WTC11 (cell line): ENCODE measurements around the gene EMC6. TPM values are rescaled to one million over a fixed set of nuclear protein-coding genes. Genes with fewer than 3 reads are reported as not detected.

Experiments
- ATAC-seq: fragments of 200-7000 bp; cut with Tn5 transposase; 2 replicates; pipeline ENCODE4 v1.10.0; 2021; ENCODE audit warnings: mild to moderate bottlenecking, moderate library complexity
- CTCF ChIA-PET: fragments of 300-600 bp; sonication (Branson Sonifier 250); formaldehyde crosslinking; loops from one replicate; lab custom pipeline; 2021; ENCODE audit warnings: antibody characterized with exemption; lab: Charles Lee
- POLR2A ChIA-PET: fragments of 350-600 bp; sonication (Branson Sonifier 250); formaldehyde crosslinking; loops from one replicate; lab custom pipeline; 2021; ENCODE audit warnings: antibody characterized with exemption; lab: Charles Lee
- DNase-seq: peaks from one replicate; pipeline ENCODE4 v3.0.0; 2021; ENCODE audit warnings: low spot score
- H3K27ac Mint-ChIP-seq: 2 replicates; pipeline ENCODE4 v1.8.0; 2021; ENCODE audit warnings: mixed read lengths
- H3K27me3 Mint-ChIP-seq: 2 replicates; pipeline ENCODE4 v1.8.0; 2021; ENCODE audit warnings: low read depth, mild to moderate bottlenecking, moderate library complexity, mixed read lengths
- H3K36me3 Mint-ChIP-seq: 2 replicates; pipeline ENCODE4 v1.8.0; 2021; ENCODE audit warnings: mixed read lengths
- H3K4me1 Mint-ChIP-seq: 2 replicates; pipeline ENCODE4 v1.8.0; 2022; ENCODE audit warnings: mixed read lengths
- H3K4me3 Mint-ChIP-seq: 2 replicates; pipeline ENCODE4 v1.8.0; 2021; ENCODE audit warnings: mild to moderate bottlenecking, moderate library complexity, mixed read lengths
- H3K9me3 Mint-ChIP-seq: 2 replicates; pipeline ENCODE4 v1.8.0; 2021; ENCODE audit warnings: mixed read lengths
- ARID4B ChIP-seq: sonication (generic); formaldehyde crosslinking; IDR thresholded peaks from 2 replicates; pipeline ENCODE4 v1.8.0; 2023; ENCODE audit warnings: missing genetic modification reagents, mild to moderate bottlenecking, borderline replicate concordance
- CDX4 ChIP-seq: fragments of 250-450 bp; sonication (Bioruptor Pico); IDR thresholded peaks from 2 replicates; pipeline ENCODE4 v1.9.0; 2021; ENCODE audit warnings: moderate library complexity, mild to moderate bottlenecking, inconsistent platforms, borderline replicate concordance
- CREM ChIP-seq: sonication (generic); formaldehyde crosslinking; IDR thresholded peaks from 2 replicates; pipeline ENCODE4 v1.8.1; 2022; ENCODE audit warnings: mild to moderate bottlenecking, missing genetic modification reagents, moderate library complexity
- E2F4 ChIP-seq: sonication (generic); formaldehyde crosslinking; IDR thresholded peaks from 2 replicates; pipeline ENCODE4 v1.8.1; 2022; ENCODE audit warnings: low read depth, mild to moderate bottlenecking, moderate library complexity, missing genetic modification reagents, borderline replicate concordance
- ELF4 ChIP-seq: sonication (generic); formaldehyde crosslinking; IDR thresholded peaks from 2 replicates; pipeline ENCODE4 v1.8.1; 2022; ENCODE audit warnings: low read depth, mild to moderate bottlenecking, moderate library complexity, missing genetic modification reagents
- EMX1 ChIP-seq: fragments of 250-450 bp; sonication (Bioruptor Pico); IDR thresholded peaks from 2 replicates; pipeline ENCODE4 v1.8.0; 2021; ENCODE audit warnings: mild to moderate bottlenecking
- ESRRA ChIP-seq: sonication (generic); formaldehyde crosslinking; IDR thresholded peaks from 2 replicates; pipeline ENCODE4 v1.8.1; 2022; ENCODE audit warnings: mild to moderate bottlenecking, missing genetic modification reagents, borderline replicate concordance
- JUN ChIP-seq: sonication (generic); formaldehyde crosslinking; IDR thresholded peaks from 2 replicates; pipeline ENCODE4 v1.8.0; 2023; ENCODE audit warnings: mild to moderate bottlenecking, missing genetic modification reagents
- MXD4 ChIP-seq: fragments of 250-450 bp; sonication (Bioruptor Pico); IDR thresholded peaks from 2 replicates; pipeline ENCODE4 v1.8.0; 2021; ENCODE audit warnings: mild to moderate bottlenecking, moderate library complexity, borderline replicate concordance
- MYBL2 ChIP-seq: sonication (generic); formaldehyde crosslinking; IDR thresholded peaks from 2 replicates; pipeline ENCODE4 v1.8.1; 2023; ENCODE audit warnings: mild to moderate bottlenecking, moderate library complexity, missing genetic modification reagents
- SMAD3 ChIP-seq: sonication (generic); formaldehyde crosslinking; IDR thresholded peaks from 2 replicates; pipeline ENCODE4 v1.8.0; 2022; ENCODE audit warnings: missing genetic modification reagents, mild to moderate bottlenecking, borderline replicate concordance
- SMAD4 ChIP-seq: sonication (generic); formaldehyde crosslinking; IDR thresholded peaks from 2 replicates; pipeline ENCODE4 v1.8.0; 2022; ENCODE audit warnings: mild to moderate bottlenecking, missing genetic modification reagents
- TEAD1 ChIP-seq: sonication (generic); formaldehyde crosslinking; IDR thresholded peaks from 2 replicates; pipeline ENCODE4 v1.8.0; 2022; ENCODE audit warnings: mild to moderate bottlenecking, missing genetic modification reagents
- ZBTB21 ChIP-seq: sonication (generic); formaldehyde crosslinking; IDR thresholded peaks from 2 replicates; pipeline ENCODE4 v1.8.1; 2023; ENCODE audit warnings: mild to moderate bottlenecking, missing genetic modification reagents, borderline replicate concordance
- ZNF138 ChIP-seq: sonication (generic); formaldehyde crosslinking; conservative IDR thresholded peaks from 2 replicates; pipeline ENCODE4 v1.8.1; 2022; ENCODE audit warnings: mild to moderate bottlenecking, moderate library complexity, missing genetic modification reagents
- ZNF671 ChIP-seq: fragments of 250-450 bp; sonication (Bioruptor Pico); IDR thresholded peaks from 2 replicates; pipeline ENCODE4 v1.8.0; 2021; ENCODE audit warnings: mild to moderate bottlenecking
- total RNA-seq: library from RNA; stranded (reverse); gene quantifications from 3 replicates; pipeline ENCODE4 v1.2.3, GENCODE V29; 2021
- TF ChIP-seq, protein P1 (sequence below): sonication (generic); formaldehyde crosslinking; IDR thresholded peaks from 2 replicates; pipeline ENCODE4 v1.8.1; 2023; ENCODE audit warnings: mild to moderate bottlenecking, missing genetic modification reagents, borderline replicate concordance
- TF ChIP-seq, protein P2 (sequence below): fragments of 250-450 bp; sonication (Bioruptor Pico); IDR thresholded peaks from 2 replicates; pipeline ENCODE4 v1.8.0; 2021; ENCODE audit warnings: mild to moderate bottlenecking
- TF ChIP-seq, protein P3 (sequence below): fragments of 250-450 bp; sonication (Bioruptor Pico); conservative IDR thresholded peaks from 2 replicates; pipeline ENCODE4 v1.9.0; 2021; ENCODE audit warnings: mild to moderate bottlenecking
- TF ChIP-seq, protein P4 (sequence below): sonication (generic); formaldehyde crosslinking; IDR thresholded peaks from 2 replicates; pipeline ENCODE4 v1.8.0; 2023; ENCODE audit warnings: missing genetic modification reagents
- TF ChIP-seq, protein P5 (sequence below): sonication (generic); formaldehyde crosslinking; IDR thresholded peaks from 2 replicates; pipeline ENCODE4 v1.8.0; 2022; ENCODE audit warnings: mild to moderate bottlenecking, missing genetic modification reagents

EMC6 gene
- total RNA-seq, 1 experiment from 2014 or later = 86.0 TPM

GRCh38 chr17:3697103-3697476, 28.5 kb downstream of the EMC6 start (continued):
- TF ChIP-seq, protein P1, sequence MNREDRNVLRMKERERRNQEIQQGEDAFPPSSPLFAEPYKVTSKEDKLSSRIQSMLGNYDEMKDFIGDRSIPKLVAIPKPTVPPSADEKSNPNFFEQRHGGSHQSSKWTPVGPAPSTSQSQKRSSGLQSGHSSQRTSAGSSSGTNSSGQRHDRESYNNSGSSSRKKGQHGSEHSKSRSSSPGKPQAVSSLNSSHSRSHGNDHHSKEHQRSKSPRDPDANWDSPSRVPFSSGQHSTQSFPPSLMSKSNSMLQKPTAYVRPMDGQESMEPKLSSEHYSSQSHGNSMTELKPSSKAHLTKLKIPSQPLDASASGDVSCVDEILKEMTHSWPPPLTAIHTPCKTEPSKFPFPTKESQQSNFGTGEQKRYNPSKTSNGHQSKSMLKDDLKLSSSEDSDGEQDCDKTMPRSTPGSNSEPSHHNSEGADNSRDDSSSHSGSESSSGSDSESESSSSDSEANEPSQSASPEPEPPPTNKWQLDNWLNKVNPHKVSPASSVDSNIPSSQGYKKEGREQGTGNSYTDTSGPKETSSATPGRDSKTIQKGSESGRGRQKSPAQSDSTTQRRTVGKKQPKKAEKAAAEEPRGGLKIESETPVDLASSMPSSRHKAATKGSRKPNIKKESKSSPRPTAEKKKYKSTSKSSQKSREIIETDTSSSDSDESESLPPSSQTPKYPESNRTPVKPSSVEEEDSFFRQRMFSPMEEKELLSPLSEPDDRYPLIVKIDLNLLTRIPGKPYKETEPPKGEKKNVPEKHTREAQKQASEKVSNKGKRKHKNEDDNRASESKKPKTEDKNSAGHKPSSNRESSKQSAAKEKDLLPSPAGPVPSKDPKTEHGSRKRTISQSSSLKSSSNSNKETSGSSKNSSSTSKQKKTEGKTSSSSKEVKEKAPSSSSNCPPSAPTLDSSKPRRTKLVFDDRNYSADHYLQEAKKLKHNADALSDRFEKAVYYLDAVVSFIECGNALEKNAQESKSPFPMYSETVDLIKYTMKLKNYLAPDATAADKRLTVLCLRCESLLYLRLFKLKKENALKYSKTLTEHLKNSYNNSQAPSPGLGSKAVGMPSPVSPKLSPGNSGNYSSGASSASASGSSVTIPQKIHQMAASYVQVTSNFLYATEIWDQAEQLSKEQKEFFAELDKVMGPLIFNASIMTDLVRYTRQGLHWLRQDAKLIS (CRISPR knock-in tag) = no peak
- TF ChIP-seq JUN (CRISPR knock-in tag) (no peak), CREM (CRISPR knock-in tag) (no peak), ZBTB21 (CRISPR knock-in tag) (no peak), EMX1 (CRISPR knock-in tag) (no peak), ELF4 (CRISPR knock-in tag) (no peak), ZNF671 (CRISPR knock-in tag) (no peak), ZNF138 (no peak), CDX4 (no peak), MXD4 (CRISPR knock-in tag) (no peak)
- TF ChIP-seq, protein P2, sequence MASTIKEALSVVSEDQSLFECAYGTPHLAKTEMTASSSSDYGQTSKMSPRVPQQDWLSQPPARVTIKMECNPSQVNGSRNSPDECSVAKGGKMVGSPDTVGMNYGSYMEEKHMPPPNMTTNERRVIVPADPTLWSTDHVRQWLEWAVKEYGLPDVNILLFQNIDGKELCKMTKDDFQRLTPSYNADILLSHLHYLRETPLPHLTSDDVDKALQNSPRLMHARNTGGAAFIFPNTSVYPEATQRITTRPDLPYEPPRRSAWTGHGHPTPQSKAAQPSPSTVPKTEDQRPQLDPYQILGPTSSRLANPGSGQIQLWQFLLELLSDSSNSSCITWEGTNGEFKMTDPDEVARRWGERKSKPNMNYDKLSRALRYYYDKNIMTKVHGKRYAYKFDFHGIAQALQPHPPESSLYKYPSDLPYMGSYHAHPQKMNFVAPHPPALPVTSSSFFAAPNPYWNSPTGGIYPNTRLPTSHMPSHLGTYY = no peak

DNA sequence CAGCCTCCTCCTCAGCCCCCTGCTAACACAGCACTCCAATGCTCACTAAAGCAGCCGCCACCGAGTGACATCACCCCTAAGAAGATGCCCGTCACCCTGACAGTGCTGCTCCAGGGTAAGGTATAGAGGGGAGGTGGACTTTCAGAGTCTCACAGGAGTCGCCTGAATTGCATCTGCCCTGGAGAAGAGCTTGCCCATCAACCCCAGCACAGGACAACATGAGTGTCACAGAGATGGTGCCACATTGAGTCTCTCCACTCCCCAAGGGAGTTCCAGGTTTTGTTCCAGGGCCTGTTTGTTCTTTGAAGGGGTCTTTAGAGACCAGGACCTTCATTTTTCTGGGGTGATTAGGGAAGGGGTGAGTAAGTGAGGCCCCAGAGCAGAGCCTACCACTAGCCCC, 29.5 kb downstream of the EMC6 start:
- H3K27ac Mint-ChIP-seq = no peak overlapping the region
- peaks cover 35% of the 10 kb centered on the region for H3K27me3 Mint-ChIP-seq
- H3K36me3 Mint-ChIP-seq = peaks cover 16% of the 10 kb centered on the region
- ChIA-PET CTCF (interaction anchor here (5.0 kb wide), 1 partner anchor 15 kb away, joined by 85 read pairs; no protein-coding TSS in a partner anchor), POLR2A (no interaction called here)
- no peak overlapping the region for H3K4me3 Mint-ChIP-seq
- H3K4me1 Mint-ChIP-seq = peaks cover 9% of the 10 kb centered on the region
- DNase-seq (no peak), ATAC-seq (no peak)
- peaks cover 23% of the 10 kb centered on the region for H3K9me3 Mint-ChIP-seq
- TF ChIP-seq ZNF671 (CRISPR knock-in tag) (no peak), ELF4 (CRISPR knock-in tag) (no peak), JUN (CRISPR knock-in tag) (no peak), ESRRA (no peak), E2F4 (CRISPR knock-in tag) (no peak), EMX1 (CRISPR knock-in tag) (no peak), SMAD3 (CRISPR knock-in tag) (no peak), MYBL2 (CRISPR knock-in tag) (no peak), SMAD4 (CRISPR knock-in tag) (no peak), ARID4B (CRISPR knock-in tag) (no peak), TEAD1 (CRISPR knock-in tag) (no peak)
- TF ChIP-seq, protein P3, sequence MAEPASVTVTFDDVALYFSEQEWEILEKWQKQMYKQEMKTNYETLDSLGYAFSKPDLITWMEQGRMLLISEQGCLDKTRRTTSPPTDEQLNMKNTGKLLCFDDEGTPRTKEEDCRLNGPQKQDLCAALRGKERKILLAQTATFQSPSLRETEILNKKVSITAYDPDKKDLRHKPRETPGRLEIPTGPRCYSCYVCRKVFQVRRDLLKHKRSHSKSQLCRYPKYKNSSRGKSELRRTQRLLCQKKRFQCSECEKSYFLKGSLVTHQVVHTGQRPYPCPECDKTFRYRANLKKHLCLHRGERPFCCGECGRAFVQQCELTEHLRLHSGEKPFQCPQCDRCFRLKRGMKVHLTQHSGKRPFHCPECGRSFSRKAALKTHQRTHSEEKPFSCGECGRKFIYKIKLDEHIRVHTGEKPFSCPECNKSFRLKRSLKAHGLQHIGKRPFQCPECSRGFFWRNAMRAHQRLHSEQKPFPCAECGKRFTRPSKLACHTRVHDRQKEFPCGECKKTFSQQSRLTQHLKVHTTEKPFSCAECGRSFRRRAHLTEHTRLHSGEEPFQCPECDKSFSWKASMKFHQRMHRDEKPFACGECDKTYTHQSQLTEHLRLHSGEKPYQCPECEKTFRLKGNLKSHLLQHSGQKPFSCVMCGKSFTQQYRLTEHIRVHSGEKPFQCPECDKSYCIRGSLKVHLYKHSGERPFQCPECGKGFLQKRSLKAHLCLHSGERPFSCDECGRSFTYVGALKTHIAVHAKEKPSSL (CRISPR knock-in tag) = no peak
- TF ChIP-seq, protein P4, sequence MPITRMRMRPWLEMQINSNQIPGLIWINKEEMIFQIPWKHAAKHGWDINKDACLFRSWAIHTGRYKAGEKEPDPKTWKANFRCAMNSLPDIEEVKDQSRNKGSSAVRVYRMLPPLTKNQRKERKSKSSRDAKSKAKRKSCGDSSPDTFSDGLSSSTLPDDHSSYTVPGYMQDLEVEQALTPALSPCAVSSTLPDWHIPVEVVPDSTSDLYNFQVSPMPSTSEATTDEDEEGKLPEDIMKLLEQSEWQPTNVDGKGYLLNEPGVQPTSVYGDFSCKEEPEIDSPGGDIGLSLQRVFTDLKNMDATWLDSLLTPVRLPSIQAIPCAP (CRISPR knock-in tag) = no peak
- TF ChIP-seq, protein P5, sequence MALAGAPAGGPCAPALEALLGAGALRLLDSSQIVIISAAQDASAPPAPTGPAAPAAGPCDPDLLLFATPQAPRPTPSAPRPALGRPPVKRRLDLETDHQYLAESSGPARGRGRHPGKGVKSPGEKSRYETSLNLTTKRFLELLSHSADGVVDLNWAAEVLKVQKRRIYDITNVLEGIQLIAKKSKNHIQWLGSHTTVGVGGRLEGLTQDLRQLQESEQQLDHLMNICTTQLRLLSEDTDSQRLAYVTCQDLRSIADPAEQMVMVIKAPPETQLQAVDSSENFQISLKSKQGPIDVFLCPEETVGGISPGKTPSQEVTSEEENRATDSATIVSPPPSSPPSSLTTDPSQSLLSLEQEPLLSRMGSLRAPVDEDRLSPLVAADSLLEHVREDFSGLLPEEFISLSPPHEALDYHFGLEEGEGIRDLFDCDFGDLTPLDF (CRISPR knock-in tag) = no peak
